Astrocyte of the spinal cord (primary cell): ENCODE results near the gene MPIG6B.

ENCODE experiments used
- DNase-seq: peaks from one replicate; pipeline ENCODE4 v3.0.0; 2011; ENCODE audit warnings: low read depth, low spot score
- H3K4me3 ChIP-seq: 2 replicates; pipeline ENCODE4 v1.5.1; 2011; ENCODE audit warnings: low read depth, mild to moderate bottlenecking, low read length, moderate library complexity
- in situ Hi-C: cut with HindIII; loops from 2 replicates; pipeline ENCODE4 v1.10.0; 2017; ENCODE audit warnings: low sequenced_read_pairs
- TF ChIP-seq, protein P1 (sequence below): IDR thresholded peaks from 2 replicates; pipeline ENCODE4 v1.5.1; 2012; ENCODE audit warnings: low read depth, mild to moderate bottlenecking, low read length, inconsistent platforms

MPIG6B gene

DNA sequence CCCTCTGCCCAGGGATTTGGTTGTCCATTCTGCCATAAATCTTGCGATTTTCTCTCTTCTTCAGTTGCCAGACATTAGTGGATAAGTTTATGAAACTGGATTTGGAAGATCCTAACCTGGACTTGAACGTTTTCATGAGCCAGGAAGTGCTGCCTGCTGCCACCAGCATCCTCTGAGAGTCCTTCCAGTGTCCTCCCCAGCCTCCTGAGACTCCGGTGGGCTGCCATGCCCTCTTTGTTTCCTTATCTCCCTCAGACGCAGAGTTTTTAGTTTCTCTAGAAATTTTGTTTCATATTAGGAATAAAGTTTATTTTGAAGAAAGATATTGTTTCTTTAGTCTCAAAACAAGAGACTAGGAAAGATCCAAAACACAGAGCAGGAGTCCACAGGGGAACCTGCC is 39.2 kb downstream of the MPIG6B start, which contains the start of gene SAPCD1:
Gene SAPCD1 (plus strand): TSS at position 301 of the 400 bp plus-strand sequence. CDS start 399 bp downstream, outside the sequence.
- TF ChIP-seq, protein P1, sequence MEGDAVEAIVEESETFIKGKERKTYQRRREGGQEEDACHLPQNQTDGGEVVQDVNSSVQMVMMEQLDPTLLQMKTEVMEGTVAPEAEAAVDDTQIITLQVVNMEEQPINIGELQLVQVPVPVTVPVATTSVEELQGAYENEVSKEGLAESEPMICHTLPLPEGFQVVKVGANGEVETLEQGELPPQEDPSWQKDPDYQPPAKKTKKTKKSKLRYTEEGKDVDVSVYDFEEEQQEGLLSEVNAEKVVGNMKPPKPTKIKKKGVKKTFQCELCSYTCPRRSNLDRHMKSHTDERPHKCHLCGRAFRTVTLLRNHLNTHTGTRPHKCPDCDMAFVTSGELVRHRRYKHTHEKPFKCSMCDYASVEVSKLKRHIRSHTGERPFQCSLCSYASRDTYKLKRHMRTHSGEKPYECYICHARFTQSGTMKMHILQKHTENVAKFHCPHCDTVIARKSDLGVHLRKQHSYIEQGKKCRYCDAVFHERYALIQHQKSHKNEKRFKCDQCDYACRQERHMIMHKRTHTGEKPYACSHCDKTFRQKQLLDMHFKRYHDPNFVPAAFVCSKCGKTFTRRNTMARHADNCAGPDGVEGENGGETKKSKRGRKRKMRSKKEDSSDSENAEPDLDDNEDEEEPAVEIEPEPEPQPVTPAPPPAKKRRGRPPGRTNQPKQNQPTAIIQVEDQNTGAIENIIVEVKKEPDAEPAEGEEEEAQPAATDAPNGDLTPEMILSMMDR: no peak
- no peak within 1 kb of the TSS for H3K4me3 ChIP-seq
- in situ Hi-C loops: no loop called here
- DNase-seq: no peak

DNA sequence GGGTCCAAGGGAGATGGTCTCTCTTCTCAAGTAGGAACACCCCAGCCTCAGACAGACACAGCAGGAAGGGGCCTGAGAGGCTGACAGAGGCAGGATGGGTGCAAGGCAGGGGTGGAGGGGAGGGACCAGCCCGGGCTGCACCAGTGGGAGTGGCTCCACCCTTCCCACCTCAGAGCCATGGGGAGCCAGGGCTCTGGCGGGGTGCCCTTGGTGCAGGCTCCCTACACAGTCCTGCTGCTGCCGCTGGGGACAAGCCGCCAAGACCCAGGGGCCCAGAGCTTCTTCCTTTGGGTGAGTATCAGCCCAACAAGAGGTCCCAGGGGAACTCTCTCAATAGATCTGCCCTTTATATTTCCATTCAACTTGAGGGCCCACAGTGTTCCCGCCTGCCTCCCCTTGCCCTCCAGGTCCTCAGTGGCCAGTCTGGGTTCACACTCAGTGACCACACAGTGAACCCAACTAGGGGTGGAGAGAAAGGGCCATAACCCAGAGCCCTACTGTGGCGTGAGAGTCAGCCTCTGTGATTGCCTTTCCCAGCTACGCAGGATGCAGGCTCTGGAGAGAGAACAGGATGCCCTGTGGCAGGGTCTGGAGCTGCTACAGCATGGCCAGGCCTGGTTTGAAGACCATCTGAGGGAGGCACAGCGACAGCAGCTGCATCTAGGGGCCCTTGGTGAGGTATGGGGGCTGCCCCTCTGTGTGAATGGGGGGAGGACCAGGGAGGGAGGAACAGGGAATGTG is 39.9 kb downstream of the MPIG6B start:
- TF ChIP-seq, protein P1: no peak
- no peak for DNase-seq
- in situ Hi-C loops: no loop called here
- no peak overlapping the region for H3K4me3 ChIP-seq

DNA sequence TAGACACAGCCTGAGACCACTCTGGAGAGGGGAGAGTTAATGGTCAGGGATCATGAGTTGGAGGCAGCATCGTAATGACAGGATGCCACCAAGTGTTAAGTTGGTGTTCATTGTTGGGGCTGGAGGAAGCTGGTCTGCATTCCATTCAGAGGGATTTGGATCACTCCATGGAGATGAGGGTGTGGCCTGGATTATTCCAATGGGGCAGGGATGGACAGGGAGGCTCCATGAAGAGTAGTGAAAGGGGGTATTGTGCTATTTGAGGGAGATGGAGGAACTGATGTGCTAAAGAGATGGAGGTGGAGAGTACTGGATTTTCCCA is 40.4 kb downstream of the MPIG6B start:
- TF ChIP-seq, protein P1: no peak
- H3K4me3 ChIP-seq: no peak overlapping the region
- in situ Hi-C loops: no loop called here
- DNase-seq: peak; percentile 37

DNA sequence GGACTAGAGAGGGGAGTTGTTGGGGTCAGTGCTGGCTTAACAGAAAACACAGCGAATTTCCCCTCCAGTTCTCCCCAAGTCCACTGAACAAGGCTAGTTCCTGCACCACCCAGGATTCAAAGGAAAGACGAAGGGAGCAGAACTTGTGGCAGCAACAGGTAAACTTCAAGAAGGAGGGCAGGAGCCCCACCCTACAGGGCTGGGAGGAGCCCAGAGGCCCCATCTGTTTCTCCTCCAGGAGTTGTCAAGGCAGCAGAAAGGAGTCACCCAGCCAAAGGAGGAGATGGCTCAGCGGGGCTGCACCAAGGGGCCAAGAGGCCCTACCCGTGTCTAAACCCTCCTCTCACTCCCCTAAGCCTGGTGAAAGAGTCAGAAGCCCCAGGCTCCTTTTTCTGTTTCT is 41.0 kb downstream of the MPIG6B start:
- no peak for DNase-seq
- TF ChIP-seq, protein P1: no peak
- in situ Hi-C loops: no loop called here
- H3K4me3 ChIP-seq: no peak overlapping the region

DNA sequence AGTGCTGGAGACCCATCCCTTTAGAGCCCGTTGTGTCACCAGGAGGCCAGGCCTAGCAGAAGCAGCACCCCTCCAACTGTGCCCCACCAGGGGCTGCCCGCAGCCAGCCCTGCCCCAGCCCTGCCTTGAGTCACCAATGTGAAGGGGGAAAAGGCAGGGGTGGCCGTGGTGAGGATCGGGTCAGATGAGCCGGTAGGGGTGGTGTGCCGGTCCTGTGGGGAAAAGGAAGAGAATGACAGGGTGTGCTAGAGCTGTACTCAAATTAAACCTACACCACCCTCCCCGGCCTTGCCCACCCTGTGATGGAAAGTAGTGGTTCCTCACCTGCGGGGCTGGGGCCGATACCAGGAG is 42.4 kb downstream of the MPIG6B start:
- H3K4me3 ChIP-seq: no peak overlapping the region
- in situ Hi-C loops: no loop called here
- TF ChIP-seq, protein P1: no peak
- no peak for DNase-seq

DNA sequence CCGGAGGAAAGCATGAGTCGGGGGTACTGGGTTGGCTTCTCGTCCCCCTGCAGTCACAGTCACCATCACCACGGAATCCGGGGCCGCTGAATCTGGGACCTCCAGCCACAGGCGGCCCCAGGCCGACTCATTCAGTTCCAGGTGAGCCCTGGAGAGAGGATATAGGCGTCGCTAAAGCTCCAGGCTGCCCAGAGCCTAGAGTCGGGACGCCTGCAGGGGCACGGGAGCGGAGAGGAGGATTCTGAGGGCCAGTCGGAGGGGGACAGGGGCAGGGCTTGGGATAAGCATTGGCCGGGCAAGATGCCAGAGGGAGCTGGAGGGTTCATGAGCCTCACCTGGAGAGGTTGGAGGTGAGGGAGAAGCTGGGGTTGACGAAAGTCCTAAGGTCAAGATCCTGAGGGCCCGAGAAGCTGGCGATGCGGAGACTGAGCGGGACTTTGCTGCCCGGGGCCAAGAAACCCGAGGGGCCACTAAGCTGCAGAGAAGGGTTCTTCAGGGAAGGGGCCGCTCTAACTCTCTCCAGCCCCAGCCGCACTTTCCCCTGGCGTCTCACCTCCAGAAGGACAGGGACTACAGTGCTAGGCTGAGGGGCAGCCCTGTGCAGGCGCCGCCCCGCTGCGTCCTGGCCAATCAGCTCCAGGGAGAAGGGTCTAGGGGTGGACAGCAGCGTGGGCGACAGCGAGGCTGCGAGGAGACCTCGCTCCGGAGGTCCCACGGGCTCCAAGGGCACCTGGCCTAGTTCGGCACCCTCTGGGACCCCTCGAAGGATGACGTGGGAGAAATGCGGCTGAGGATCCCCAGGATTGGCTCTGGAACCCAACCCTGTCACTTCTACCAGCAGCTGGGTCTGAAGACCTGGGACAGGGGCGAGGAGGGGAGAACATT is 43.0 kb downstream of the MPIG6B start:
- H3K4me3 ChIP-seq: peak overlapping the region; percentile 20
- DNase-seq: no peak
- in situ Hi-C loops: no loop called here

More for the DNA sequence above, 43.0 kb downstream of the MPIG6B start:
- TF ChIP-seq, protein P1: no peak
